Stimulated activated CD8-positive, alpha-beta memory T cell treated with anti-CD3 and anti-CD28 coated beads, Interleukin-4, amount 100 ng/mL, for 4 hours (primary cell): ENCODE data around the gene SBF1.
A peak's percentile ranks its signal among the peaks of the same experiment; 100 is the strongest.

ENCODE experiments used
- DNase-seq, 2 donors: peaks; one replicate each; pipeline ENCODE4 v3.0.0-alpha.2; 2020; ENCODE audit warnings: low read depth in 2 of 2, low spot score in 1 of 2

Gene SBF1

DNA sequence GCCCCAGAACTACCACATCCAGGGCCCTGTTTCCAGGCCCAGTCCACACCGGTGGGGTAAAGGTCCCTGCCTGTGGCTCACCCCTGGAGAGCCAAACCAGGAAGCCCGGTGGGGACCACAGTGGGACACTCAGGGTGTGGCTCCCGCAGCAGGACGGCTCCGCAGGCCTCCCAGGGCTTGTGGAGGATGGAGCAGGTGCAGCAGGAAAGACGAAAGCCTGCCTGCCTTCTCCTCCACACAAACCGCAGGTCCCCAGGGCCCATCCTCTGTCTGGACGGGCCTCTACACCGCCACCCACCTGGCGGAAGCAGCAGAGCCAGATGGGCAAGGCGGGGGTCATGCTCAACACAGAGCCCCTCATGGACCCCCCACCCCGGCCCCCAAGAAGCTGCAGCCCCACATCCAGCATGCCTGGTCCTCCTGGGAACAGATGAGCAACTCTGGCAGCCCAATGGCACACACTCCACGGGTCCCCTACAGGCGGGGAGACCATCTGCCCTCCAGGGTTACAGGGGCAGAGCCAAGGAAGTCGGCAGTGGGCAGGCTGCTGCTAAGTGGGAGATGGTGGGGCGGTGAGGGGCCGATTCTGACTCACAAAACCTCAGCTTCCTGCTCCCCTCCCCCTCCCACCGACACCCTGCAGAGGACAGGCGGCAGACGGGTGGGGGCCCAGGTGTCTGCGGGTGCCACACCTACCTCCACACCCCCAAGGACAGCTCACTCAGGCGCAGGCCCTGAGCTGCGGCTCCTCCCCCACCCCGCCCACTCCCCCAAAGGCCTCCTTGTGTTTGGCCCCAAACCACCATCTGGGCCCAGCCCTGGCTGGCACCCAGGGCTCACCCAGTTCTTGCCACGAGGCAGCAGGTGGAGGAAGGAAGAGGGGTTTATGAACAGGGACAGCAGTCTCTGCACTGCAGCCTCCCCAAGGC, 5.2 kb downstream of the SBF1 start:
- peak; percentile 87 to 98 for DNase-seq

DNA sequence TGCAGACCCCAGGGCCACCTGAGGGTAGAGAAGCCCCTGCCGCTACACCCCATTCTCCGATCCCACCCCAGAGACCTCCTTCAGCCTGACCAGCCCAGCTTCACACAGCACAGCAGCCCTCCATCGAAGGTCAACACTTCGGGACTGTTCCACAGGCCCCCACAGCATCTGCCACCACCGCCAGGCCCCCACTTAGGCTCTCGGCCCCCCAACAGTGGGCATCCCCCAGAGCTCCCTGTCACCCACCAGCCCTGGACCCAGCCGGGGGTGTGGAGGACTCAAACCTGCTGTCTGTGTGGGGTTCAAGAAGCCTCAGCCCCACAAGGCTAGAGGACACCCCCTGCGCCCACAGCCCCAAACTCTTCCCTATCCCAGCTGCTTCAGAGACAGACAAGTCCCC, 6.2 kb downstream of the SBF1 start:
- no peak for DNase-seq

DNA sequence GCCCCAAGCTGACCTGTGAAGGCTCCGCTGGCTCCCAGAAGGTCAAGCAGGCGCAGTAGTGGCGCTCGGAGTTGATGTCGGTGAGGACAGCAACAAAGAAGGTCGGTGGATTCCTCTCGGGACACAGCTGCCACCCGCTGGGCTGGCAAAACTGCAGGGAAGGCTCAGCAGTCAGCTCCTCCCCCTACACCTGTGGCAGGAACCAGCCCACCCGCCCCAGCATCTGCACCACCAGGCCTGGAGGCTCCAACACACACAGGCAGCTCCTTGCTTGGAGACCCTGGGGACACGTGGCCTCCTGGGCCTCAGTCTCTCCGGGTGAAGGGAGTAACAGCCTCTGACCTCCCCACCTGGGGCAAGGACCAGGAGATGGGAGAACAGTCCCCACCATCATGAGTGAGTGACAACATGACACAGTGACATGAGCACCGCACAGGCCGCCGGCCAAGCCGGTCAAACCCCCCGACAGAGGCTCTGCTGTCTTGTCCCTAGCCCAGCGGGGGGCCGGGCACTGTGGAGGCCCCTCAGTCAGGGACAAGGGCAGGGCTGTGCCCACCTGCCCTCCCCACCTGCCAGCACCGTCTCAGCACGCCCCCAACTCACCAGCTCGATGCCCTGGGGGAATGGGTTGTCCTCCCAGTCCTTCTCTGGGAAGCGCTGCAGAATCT, 6.9 kb downstream of the SBF1 start:
- no peak for DNase-seq

DNA sequence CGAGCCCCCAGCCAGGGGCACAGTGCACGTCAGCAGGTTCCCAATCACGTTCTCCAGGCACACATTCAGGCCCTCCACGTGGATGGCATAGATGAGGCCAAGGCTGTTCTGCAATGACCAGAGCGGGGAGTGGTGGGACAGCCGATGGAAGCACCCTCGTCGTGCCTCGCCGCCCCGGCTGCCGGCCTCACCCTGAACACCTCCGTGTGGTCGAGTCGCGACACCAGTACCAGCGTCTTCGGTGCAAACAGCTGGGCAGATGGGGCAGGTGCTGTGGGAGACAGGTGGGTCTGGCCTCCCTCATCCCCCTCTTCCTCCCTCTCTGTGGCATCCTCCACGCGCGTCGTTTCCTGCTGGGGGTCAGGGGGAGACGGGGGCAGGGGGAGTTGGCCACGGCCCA, 7.5 kb downstream of the SBF1 start:
- no peak for DNase-seq

GRCh38 chr22:50465066-50465930, 9.5 kb downstream of the SBF1 start:
- no peak for DNase-seq

DNA sequence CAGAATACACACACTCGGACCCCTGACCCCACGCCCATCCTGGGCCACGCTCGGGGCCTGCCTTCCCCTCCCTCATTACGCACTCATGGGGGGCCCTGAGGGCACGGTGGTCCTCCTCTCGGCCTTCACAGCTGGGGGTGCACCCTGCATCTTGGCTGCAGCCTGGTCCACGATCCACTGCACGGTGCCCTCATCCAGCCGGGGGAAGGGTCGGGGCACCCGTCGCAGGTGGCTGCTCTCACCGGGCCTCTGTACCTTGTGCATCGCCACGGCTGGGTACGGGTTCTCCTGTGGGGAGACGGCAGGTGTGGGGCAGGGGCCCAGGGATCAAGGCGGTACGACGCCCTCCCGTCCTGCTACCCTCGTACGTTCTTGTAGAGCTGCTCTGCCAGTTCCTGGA, 10.4 kb downstream of the SBF1 start:
- no peak for DNase-seq

DNA sequence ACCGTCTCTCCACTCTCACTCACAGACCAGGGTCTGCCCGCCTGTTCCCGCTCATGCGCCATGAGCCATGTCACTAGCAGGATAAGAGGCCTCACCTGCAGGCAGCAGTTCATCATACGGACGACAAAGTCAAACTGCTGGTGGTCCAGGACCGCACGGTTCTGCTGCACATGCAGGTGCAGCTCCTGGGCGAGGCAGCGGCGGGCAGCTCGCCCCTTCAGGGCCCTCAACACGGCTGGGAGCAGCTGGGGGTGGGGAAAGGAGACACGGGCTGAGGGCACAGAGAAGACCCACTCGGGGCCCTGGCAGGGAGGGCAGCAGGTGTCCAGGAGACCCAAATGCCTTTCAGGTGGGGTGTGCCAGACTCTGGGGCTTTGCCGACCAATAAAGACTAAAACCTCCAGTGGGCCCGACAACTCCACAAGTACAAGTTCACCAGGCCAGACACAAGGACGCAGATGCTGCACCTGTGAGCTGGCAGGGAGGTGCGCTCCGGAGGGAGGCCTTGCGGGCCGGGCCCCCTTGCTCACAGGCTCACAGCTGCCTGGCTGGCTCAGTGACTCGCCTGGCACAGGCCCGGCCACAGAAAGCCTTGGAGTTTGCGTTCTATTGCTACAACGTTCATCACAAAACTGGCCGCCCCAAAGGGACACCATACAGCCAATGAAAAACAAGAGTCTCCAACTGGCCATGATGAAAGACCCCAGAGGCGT, 11.5 kb downstream of the SBF1 start:
- DNase-seq: no peak

GRCh38 chr22:50461979-50462540, 12.8 kb downstream of the SBF1 start:
- DNase-seq: no peak

- DNase-seq: no peak
Measured at GRCh38 chr22:50461536-50461935, 13.3 kb downstream of the SBF1 start.

- DNase-seq: no peak
Measured at GRCh38 chr22:50460938-50461337, 13.9 kb downstream of the SBF1 start.

GRCh38 chr22:50459496-50460140, 15.2 kb downstream of the SBF1 start:
- DNase-seq: no peak

DNA sequence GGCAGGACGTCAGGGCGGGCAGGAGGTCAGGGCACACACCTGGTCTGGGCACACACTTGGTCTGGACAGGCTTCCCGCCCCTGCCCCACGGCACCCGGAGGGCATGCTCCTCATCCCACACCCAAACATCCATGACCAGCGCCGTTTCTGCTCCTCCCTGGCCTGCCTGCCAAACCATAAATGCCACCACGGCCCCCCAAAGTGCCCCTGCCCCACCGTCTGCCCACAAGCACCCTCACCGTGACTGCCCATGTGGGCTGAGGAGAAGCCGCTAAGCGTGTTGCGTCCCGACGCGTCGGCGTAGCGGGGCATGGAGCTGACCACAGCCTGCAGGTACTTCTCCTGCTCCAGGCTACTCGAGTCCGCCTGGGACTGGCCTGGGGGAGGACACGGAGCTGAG, 15.8 kb downstream of the SBF1 start:
- no peak for DNase-seq

GRCh38 chr22:50456466-50457234, 18.2 kb downstream of the SBF1 start:
- DNase-seq: no peak

GRCh38 chr22:50456026-50456425, 18.8 kb downstream of the SBF1 start:
- no peak for DNase-seq

DNA sequence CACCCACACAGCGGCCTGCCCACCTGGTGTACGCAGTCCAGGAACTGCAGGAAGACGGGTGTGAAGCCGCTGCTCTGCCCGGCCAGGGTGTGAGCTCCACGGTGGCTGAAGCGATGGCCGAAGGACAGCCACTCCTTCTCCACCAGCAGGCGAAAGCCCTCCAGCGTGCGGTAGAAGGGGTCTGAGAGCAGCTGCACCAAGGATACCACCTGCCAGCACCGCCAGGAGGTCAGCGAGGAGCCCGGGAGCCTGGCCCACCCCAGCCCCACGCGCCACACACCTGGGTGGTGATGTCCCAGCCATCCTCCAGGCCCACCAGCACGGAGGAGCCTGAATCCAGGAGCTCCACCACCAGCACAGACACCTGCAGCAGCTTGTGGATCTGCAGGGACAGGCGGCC, 19.6 kb downstream of the SBF1 start:
- DNase-seq: no peak

- DNase-seq: no peak
Measured at GRCh38 chr22:50454556-50455075, 20.2 kb downstream of the SBF1 start.

DNA sequence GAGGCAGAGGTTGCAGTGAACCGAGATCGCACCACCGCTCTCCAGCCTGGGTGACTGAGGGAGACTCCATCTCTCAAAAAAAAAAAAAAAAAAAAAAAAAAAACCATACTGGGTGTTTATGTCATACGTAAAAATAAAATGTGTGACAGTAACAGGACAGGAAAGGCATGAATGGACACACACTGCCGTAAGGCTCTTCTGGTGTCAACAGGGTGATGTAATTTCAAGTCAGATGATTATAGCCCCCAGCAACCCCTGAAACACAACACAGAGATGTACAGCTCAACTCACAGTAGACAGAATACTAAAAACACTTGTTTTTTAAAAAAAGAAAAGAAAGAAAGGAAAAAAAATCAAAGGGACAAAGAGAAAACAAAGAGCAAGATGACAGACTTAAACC, 22.2 kb downstream of the SBF1 start:
- no peak for DNase-seq

GRCh38 chr22:50447576-50448551, 27.0 kb downstream of the SBF1 start:
- DNase-seq: no peak
